GM12872 (cell line): ENCODE measurements around the gene HOMER2.

Experiments used
- TF ChIP-seq, protein P1 (sequence below): IDR thresholded peaks from 3 replicates; pipeline ENCODE4 v1.5.1; 2011; ENCODE audit warnings: low read depth, mild to moderate bottlenecking, low read length, moderate library complexity; ENCODE audit not compliant: insufficient read depth

Gene HOMER2

DNA sequence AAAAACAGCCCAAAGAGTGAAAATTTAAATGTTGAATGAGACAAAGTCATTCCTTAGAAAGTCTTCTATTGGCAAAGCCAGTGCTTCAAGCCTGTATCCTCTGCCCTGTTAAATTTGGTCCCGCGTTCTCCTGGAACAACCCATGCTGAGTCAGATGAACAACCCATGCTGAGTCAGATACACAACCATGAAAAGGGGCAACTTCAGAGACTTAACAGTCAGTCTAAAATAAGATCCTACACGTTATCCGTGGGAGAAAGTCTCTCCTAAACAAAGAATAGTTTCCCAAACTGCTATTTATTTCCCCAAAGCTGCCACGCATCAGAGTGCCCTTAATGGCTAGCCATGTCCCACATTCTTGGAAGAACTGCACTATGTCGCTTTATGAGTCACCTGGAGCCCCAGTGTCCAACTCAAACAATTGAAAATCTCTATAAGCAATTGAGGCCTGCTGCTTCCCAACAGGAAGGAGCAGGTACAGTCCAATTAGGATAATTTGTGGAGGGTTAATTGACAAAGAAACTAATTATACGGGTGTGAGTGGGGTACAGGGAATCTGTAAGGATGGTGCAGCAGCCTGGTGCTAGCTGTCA lies 77.0 kb downstream of the HOMER2 start:
- TF ChIP-seq, protein P1, sequence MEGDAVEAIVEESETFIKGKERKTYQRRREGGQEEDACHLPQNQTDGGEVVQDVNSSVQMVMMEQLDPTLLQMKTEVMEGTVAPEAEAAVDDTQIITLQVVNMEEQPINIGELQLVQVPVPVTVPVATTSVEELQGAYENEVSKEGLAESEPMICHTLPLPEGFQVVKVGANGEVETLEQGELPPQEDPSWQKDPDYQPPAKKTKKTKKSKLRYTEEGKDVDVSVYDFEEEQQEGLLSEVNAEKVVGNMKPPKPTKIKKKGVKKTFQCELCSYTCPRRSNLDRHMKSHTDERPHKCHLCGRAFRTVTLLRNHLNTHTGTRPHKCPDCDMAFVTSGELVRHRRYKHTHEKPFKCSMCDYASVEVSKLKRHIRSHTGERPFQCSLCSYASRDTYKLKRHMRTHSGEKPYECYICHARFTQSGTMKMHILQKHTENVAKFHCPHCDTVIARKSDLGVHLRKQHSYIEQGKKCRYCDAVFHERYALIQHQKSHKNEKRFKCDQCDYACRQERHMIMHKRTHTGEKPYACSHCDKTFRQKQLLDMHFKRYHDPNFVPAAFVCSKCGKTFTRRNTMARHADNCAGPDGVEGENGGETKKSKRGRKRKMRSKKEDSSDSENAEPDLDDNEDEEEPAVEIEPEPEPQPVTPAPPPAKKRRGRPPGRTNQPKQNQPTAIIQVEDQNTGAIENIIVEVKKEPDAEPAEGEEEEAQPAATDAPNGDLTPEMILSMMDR: no peak

DNA sequence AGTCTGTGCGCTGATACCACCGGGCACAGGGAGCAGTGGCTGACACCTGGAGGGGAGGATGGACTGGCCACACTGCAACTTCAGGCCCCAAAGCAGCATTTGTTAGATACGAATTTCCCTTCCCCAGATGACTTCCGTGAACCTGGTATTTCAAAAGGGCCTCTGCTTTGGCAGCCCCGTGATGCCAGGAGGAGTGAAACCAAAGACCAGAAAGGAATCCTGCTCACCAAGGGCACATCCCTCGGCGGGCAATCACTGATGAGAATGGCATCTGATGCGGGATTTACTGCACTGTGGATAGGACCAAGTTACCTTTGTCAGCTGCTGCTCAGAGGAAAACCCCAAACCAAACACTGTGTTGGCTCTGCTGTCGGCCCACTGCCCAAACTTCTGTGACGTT lies 77.6 kb downstream of the HOMER2 start:
- TF ChIP-seq, protein P1: no peak

DNA sequence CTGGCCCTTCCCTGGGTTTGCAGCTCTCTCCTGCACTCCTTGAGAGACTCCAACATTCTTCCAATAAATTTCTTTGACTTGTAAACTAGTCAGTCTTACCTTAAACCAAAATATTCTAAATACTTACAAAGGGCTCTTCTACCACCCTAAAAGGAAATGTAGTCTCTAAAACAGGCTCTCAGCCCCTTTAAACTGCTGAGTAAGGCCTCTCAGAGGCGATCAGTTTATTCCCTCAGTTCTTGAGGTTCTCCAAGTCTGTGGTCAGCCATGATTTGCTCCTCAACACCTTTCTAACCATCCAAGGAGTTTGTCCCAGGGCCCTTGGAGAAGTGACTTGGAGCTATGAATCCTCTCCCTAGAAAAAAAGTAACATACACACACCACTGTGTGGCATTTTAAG lies 78.3 kb downstream of the HOMER2 start:
- TF ChIP-seq, protein P1: no peak

DNA sequence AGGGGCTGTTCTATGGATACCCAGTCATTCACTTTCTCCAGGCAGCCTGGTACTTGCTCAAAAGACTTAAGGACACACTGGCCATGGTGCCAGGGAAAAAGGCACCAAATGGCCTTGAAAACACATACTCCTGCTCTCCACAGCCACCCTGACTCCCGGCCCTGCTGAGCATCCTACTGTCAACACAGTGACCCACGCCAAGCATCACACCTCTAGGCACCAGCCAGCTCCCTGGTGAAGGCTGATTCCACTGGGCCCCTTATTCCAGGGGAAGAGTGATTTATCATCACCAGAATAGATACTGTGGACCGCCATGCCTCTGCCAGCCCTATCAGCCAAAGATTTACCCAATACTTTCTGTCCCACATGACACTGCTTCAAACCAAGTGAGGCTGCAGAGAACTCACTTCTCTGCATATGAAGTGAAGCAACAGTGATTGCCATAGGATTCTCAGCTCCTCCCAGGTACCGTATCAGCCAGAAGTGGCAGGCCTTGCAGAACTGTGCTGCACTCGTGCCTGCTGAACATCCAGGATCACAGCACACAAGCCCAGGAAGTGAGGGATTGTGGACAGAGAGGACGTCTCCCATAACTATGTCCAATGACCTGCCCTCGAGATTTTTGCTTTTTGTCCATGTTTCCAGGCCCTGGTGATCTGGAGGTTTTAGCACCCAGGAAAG lies 79.4 kb downstream of the HOMER2 start:
- TF ChIP-seq, protein P1: no peak

DNA sequence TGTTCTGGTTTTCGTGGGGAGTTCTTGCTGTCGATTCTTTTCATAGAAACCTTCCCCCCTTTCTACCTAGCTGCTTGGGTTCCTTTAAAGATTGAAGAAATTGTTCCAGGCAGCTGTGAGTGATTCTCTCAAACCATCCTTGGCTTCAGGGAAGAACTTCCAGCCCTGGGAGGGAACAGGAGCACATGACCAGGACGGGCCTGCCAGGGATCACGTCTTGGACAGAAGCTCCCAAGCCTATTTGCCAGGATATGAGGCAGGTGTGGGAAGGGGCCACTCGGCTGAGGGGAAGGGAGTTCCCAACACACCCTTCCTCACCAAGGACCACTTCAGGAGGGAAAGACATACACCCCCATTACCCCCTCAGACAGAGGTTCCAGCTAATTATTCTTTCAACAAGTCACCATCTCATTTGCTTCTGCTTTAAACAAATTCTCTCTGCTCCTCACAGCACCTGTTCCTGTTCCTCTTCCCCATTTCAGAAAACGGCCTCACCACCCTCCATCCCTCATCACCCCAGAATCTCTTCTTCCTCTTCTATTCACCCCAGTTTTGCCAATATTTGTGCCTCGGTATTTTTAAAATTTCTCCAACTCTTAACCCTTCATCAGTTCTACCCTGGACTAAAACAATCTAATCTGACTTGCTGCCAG lies 80.6 kb downstream of the HOMER2 start:
- TF ChIP-seq, protein P1: no peak

DNA sequence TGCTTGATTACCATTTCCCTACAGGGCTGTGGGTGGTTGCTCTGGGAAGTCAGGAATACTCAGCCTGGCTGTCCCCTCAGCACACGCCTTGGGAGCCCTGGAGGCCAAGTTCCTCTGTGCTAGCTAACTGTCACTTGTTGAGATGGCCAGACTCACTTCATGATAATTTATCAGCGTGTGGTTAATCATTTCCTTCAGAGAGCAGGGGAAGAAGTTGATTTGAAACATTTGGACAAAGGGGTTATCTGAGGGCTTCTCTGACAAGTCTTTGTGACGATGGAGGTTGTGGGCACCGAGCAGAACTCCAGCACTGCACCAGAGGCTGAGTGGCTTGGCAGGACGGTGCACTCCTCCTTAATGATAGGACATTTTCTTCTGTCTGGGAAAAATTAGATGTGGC lies 81.2 kb downstream of the HOMER2 start:
- TF ChIP-seq, protein P1: no peak

DNA sequence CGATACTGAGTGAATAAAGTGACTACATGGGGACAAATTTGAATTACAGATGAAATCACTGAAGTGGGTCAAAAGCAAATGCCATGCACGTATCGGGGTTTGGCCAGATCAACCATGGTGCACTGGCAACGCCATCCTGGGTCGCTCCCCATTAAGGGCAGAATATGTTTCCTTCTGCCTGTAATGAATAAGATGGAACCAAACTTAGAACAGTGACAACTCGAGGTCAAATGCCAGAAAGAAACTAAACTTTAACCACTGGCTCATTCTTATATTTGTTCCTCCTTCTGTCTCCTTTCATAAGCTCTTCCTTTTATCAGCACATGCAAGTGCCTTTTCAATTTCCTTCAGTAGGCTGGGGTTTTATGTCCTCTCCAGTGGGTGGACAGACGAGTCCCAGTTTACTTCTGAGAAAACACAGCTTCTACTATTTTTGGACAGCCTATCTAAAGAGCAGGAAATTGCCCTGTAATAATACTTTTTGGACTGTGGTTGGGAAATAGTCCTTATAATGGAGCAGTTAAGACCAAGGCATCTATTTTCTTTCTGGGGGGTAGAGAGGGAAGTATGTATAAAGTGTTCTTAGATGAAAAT lies 81.7 kb downstream of the HOMER2 start:
- TF ChIP-seq, protein P1: no peak
